CD4-positive, alpha-beta T cell treated with Interleukin-17A for 4 hours (primary cell): Measurements from ENCODE around the gene UBE2R2.

ENCODE experiments used
- DNase-seq: peaks from one replicate; pipeline ENCODE4 v3.0.0-alpha.2; 2020; ENCODE audit warnings: mixed read lengths

UBE2R2 gene

DNA sequence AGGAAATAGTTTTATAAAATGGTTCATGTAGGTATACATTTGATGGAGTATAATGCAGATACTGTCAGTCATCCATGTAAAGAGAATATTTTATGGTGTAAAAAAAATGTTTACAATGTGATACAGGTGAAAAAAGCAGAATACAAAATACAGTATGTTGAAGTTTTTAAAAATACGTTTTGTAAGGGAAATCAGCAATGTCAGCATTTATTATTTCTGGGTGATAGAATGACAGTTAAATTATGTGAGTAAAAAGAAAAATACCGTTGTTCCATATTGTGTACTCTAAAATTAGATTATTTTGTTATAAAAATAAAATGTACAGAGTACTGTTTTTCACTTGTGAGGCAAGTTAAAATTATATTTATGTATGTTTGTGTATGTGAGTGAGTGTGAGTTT lies 69.0 kb downstream of the UBE2R2 start:
- DNase-seq = no peak

DNA sequence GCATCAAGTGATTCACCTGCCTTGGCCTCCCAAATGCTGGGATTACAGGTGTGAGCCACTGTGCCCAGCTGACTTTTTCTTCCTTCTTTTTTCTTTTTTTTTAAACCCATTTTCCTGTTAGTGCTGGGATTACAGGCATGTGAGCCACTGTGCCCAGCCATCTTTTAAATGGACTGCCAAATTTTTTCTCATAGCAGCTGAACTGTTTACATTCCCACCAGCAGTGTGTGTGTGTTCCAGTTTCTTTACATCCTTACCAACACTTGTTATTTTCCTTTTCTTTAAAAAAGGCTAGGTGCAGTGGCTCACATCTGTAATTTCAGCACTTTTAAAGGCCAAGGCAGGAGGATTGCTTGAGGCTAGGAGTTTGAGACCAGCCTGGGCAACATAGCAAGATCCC lies 76.9 kb downstream of the UBE2R2 start:
- DNase-seq = no peak

DNA sequence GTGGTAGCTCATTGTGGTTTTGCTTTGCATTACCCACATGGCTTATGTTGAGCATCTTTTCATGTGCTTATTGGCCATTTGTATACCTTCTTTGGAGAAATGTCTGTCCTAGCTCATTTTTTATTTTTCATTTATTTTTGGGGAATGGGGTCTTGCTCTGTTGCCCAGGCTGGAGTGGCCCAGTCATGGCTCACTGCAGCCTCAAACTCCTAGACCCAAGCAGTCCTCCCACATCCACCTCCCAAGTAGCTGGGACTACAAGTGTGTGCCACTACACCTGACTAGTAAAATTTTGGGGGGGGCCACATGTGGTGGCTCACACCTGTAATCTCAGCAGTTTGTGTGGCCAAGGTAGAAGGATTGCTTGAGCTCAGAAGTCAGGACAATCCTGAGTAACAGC lies 77.4 kb downstream of the UBE2R2 start:
- no peak for DNase-seq

DNA sequence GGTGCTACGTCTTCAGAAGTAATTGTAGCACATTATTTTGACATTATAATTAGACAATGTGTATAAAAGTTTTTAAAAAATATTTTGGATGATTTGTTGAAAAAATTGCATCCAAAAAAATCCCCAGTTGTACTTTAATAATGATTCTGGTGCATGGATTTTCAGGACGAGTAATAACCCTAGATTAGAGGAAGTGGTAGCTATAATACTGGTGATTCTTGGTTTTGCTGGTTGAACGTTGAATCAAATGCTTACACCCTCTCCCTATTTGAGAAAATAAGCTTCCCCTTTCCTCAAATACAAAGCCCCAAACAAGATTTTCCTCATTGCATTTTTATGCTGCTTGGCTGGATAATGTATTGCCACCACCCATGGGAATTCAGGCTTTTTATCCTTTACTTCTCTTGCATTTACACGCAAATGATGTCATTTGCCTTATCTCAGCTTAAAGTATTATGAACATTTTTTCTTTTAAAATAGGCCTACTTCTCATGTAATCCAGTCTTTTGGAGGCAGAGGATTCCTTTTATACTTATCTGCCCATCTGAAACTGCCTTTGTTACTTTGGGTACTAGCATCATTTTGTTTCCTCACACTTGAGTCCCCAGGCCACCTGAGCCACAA lies 86.3 kb downstream of the UBE2R2 start:
- DNase-seq = no peak

- DNase-seq = no peak
Measured at GRCh38 chr9:33905137-33905536, 88.2 kb downstream of the UBE2R2 start.

DNA sequence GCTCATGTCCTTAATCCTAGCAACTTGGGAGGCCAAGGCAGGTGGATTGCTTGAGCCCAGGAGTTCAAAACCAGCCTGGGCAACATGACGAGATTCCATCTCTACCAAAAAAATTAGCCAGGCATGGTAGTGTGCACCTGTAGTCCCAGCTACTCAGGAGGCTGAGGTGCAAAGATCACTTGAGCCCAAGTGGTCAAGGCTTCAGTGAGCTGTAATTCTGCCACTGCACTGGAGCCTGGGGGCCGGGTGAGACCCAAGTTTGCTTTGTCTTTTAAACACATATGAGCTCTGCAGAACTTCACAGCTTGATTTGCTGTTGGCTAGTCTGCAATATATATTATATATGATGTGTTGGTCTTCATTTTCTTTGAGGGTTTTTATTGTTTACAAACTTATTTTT lies 89.8 kb downstream of the UBE2R2 start:
- DNase-seq = no peak

DNA sequence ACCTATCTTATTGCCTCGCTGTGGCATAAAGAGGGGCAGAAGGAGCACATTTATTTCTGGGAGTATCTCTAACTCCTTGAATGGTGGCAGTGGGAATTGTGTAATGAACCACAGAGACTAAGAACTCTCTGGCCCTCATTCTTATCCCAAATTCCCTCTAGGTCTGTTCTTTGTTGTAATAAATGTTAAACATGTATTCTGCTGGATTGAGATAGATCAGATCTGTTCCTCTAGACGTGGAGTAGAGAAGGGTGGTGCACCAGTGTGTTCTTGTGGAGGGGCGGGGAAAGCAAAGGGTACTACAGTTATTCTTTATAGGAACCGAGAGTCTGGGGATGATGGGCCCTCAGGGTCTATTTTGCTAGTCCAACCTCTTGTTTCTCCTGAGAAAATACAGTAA lies 90.4 kb downstream of the UBE2R2 start:
- no peak for DNase-seq

- DNase-seq = no peak
Measured at GRCh38 chr9:33908114-33908513, 91.2 kb downstream of the UBE2R2 start.

DNA sequence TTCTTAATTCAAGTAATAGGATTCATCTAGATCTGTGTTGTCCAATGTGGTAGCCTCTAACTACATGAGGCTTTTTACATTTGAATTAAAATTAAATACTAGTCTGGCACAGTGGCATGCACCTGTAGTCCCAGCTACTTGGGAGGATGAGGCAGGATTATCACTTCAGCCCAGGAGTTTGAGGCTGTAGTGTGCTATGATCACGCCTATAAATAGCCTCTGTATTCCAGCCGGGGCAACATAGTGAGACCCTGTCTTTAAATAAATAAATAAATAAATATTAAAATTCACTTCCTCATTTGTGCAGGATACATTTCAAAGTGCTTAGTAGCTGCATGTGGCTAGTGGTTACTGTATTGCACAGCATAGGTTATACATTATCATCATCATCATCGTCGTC lies 91.8 kb downstream of the UBE2R2 start:
- DNase-seq = no peak

GRCh38 chr9:33913541-33913940 lies 96.6 kb downstream of the UBE2R2 start:
- no peak for DNase-seq

DNA sequence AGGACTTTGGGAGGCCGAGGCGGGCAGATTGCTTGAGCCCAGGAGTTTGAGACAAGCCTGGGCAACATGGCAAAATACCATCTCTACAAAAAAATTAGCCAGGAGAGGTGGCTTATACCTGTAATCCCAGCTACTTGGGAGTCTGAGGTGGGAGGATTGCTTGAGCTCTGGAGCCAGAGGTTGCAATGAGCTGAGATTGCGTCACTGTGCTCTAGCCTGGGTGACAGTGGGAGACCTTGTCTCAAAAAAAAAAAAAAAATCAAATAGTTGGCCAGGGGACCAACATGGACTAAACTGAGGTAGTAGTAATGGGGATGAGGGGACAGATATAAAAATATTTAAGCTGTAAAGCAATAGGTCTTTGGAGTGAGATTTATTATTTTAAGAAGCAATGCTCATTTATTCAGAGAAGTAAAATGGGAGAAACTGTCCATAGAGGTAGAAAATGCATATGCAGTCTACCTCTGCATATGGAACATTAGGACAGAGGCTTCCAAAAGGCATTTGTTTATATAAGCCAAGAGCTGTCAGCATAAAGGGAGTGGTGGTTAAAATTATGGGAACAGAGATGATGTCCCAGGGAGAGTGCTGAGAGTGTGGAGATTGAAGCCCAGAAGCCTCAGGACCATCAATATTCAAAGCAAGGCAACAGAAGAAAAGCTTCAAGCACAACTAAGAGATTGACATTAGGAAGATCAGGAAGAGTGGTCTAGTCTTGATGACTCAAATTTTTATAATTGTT lies 98.1 kb downstream of the UBE2R2 start:
- no peak for DNase-seq

GRCh38 chr9:33917036-33917435 lies 100.1 kb downstream of the UBE2R2 start:
- DNase-seq = no peak

GRCh38 chr9:33919276-33919897 lies 102.4 kb downstream of the UBE2R2 start:
- DNase-seq = no peak

DNA sequence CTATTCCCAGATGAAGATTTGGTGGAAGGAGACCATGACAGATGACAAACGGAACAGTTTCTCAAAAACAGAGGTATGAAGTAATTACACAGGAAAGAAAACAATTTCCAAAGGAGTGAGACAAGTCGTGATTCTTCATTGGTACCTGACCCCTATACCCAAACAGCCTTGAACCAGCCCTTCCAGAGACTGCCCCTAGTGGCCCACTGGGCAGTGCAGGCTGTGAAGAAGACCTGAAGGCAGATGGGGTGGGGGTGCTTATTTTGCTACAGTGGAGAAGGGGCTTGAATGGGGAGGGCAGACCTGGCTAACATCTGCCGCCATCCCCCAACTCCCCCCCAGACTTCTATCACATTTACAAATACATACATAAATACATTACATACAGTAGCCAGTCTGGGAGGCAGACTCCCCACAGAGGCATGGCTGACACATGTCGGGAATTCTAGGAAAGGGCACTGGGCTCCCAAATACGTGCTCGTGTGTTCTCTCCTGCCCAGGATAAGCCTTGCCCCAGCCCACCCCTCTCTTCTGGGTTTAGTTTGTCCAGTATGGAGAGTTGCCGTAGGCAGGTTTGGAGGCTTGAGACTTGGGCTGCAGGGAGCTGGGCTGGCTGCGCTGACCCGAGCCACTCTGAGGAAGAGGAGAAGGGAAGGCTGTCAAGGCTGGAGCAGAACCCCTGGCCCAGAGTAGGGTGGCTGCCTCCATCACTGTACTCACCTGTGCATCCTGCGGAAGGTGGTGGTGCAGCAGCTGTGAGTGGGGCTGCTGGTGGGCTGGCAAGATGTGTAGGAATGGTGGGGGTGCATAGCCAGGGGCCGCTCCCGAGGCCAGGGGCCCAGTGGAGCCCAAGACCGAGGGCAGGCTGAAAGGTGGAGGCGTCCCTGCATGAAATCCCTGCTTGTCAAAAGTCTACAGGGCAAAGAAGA lies 105.3 kb downstream of the UBE2R2 start:
- no peak for DNase-seq

GRCh38 chr9:33923079-33923478 lies 106.1 kb downstream of the UBE2R2 start:
- DNase-seq = no peak

- no peak for DNase-seq
Measured at GRCh38 chr9:33923998-33924701, 107.2 kb downstream of the UBE2R2 start.

DNA sequence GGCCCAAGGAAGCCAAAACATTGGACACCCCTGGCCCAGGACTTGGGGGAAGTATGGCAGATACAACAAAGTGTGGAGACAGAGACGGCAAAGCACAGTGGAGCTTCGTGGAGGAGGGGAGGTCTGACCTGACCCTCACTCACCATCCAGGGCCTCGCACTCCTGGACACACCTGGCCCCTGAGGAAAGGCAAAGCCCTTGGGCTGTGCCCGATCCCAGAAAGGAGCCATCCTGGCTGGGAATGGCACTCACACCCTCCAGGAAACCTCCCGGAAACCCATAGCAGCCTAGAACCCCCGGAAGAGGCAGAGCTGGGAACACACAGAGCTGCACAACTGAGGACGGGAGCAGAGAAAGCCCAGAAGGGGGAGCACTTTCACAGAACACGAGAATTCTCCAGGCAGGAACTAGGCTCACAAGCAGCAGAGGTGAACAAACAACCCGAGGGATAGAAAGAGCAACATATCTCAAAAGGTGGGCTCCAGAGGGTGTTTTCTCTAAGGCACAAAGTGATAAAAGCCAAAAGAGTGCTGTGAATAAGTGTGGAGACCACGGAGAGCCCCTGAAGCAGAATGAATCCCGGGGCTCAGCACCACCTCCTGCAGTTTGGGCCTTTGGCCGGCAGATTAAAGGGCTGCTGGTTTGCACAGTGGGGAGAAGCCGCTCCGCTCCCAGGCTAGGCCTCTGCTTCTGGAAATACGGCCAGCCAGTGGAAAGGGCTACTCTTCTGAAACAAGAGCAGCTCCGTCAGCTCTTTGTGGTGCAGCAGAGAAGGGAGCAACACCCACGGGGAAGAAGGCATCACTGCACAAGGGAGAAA lies 108.2 kb downstream of the UBE2R2 start:
- peak; percentile 27 for DNase-seq

DNA sequence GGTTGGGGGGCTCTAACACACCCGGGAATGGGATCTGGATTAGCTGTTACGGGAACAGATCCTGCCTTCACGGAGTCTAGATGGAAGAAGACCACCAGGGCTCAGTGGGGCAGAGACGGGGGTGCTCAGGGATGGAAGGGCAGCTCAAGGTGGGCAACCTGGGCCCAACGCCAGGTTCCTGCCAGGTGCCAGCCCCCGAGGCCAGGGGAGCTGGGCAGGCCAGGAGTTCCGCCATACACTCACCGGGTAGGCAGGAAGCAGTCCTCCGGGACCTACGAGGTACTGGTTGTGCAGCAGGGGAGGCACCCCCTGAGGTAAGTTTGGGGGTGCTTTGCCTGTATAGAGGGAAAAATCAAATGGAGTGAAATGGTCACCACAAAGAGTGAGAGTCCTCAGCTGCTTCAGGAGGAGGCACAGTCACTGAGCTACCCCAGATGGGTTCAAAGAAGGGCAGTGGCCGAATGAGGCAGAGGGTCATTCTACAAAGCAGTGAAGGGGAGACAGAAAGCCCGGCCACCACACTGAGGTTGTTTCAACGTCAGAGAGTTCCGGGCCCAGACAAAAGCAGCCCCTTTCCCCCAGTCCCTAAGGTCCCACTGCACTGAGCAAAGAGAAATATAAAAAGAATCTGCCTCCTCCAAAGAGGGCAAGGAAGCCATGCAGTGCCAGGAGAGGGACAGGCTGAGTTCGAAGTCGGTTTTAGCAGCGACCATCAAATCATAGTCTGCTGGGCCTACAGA lies 110.0 kb downstream of the UBE2R2 start:
- no peak for DNase-seq

- DNase-seq = no peak
Measured at GRCh38 chr9:33927694-33928093, 110.7 kb downstream of the UBE2R2 start.

- no peak for DNase-seq
Measured at GRCh38 chr9:33931326-33931725, 114.4 kb downstream of the UBE2R2 start.
